GM12874 (cell line): Measurements from ENCODE around the gene MYO5C.

Experiments used
- CTCF ChIP-seq: IDR thresholded peaks from 2 replicates; pipeline ENCODE4 v1.5.1; 2011; ENCODE audit warnings: low read depth, mild to moderate bottlenecking, control low read depth, low read length, moderate library complexity; ENCODE audit not compliant: insufficient read depth

MYO5C gene

DNA sequence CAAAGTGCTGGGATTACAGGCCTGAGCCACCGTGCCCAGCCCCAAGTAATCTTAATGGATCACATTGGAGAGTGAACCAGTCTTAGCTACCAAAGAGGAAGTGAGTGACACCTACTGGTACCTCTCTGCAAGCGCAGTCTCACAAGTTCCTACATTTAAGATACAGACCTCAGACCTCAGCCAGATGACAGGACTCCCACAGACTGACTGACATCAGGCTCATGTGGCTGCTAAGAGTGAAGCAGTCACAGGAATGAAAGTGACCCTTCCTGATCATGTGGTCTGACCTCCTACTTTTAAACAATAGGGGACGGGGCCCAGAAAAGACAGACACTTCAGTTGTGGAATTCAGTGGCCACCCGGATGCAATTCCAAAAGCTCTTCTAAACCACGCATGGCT lies 68.1 kb downstream of the MYO5C start:
- peak; percentile 80; the same call in 1 of the 2 replicates for TF ChIP-seq CTCF

GRCh38 chr15:52225230-52225629 lies 70.4 kb downstream of the MYO5C start:
- TF ChIP-seq CTCF, result no peak

DNA sequence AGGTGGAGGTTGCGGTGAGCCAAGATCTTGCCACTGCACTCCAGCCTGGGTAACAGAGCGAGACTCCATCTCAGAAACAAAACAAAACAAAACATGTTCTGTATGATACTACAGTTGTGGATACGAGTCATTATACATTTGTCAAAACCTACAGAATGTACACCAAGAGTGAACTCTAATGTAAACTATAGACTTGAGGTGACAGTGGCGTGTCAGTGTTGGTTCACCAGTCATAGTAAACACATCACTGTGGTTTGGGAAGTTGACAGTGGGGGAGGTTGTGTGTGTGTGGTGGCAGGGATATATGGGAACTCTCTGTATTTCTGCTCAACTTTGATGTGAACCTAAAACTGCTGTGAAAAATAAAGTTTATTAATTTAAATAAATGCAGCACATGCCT lies 71.4 kb downstream of the MYO5C start:
- no peak for TF ChIP-seq CTCF

- no peak for TF ChIP-seq CTCF
Measured at GRCh38 chr15:52221730-52222129, 73.9 kb downstream of the MYO5C start.

- TF ChIP-seq CTCF, result no peak
Measured at GRCh38 chr15:52220937-52221660, 74.5 kb downstream of the MYO5C start.

DNA sequence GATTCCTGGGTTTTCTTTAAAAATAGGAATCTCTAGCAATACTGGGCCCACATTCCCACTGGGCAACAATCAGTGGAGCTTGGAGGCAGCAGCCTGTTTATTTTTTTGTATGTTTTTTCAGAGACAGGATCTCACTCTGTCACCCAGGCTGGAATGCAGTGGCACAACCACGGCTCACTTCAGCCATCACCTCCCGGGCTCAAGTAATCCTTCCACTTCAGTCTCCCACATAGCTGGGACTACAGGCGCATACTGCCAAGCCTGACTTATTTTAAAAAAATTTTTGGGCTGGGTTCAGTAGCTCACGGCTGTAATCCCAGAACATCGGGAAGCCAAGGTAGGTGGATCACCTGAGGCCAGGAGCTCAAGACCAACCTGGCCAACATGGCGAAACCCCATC lies 75.4 kb downstream of the MYO5C start:
- TF ChIP-seq CTCF, result no peak

GRCh38 chr15:52218816-52219215 lies 76.8 kb downstream of the MYO5C start:
- no peak for TF ChIP-seq CTCF
